Measurements from ENCODE around the gene METTL6. TPM values are rescaled to one million over a fixed set of nuclear protein-coding genes. Genes with fewer than 3 reads are reported as not detected.

The METTL6 gene
- total RNA-seq, 1 experiment from 2014 or later = 25.6 TPM

GRCh38 chr3:15372918-15373317 is 54.4 kb downstream of the METTL6 start:
- Histone ChIP-seq H2BK5ac (ENCODE audit: insufficient read length, low read length) (no peak overlapping the region), H3K23me2 (ENCODE audit: insufficient read length, low read depth, low read length, poor library complexity, severe bottlenecking) (no peaks in the 10 kb centered on the region), H4K5ac (ENCODE audit: insufficient read length, low read depth, low read length) (no peak overlapping the region), H4K20me1 (ENCODE audit: control insufficient read depth, insufficient read depth, insufficient read length) (no peaks in the 10 kb centered on the region), H3K79me2 (ENCODE audit: insufficient read depth, low read length) (no peaks in the 10 kb centered on the region), H4K91ac (ENCODE audit: insufficient read length, low read depth, low read length) (no peak overlapping the region), H3K9me3 (ENCODE audit: control insufficient read depth, low read depth, low read length) (no peaks in the 10 kb centered on the region), H2BK120ac (ENCODE audit: low read depth, low read length, poor library complexity, severe bottlenecking) (no peak overlapping the region), H3K4ac (ENCODE audit: low read depth, low read length) (no peak overlapping the region), H3K56ac (ENCODE audit: insufficient read length, low read depth, low read length) (no peak overlapping the region), H3K4me1 (ENCODE audit: insufficient read depth, low read length) (no peaks in the 10 kb centered on the region), H2BK20ac (ENCODE audit: low read depth, low read length, poor library complexity, severe bottlenecking) (no peak overlapping the region), H3K4me2 (ENCODE audit: insufficient read depth, insufficient read length, low read length) (no peak overlapping the region), H3T11ph (ENCODE audit: low read length) (no peak overlapping the region), H3K27me3 (ENCODE audit: insufficient read depth, low read length) (no peaks in the 10 kb centered on the region), H3K9ac (ENCODE audit: extremely low read depth, insufficient read length, low read length) (no peak overlapping the region), H2BK15ac (ENCODE audit: low read depth, low read length) (no peak overlapping the region), H3K23ac (ENCODE audit: insufficient read length, low read depth, low read length) (no peak overlapping the region), H3K27ac (ENCODE audit: insufficient read length, low read depth, low read length) (no peak overlapping the region), H2AK5ac (ENCODE audit: insufficient read length, low read length) (no peak overlapping the region), H2AFZ (ENCODE audit: low read length) (no peak overlapping the region), H3K18ac (ENCODE audit: insufficient read length, low read depth, low read length) (no peak overlapping the region), H3K79me1 (ENCODE audit: insufficient read depth, low read depth, low read length, poor library complexity, severe bottlenecking) (no peaks in the 10 kb centered on the region), H2BK12ac (ENCODE audit: insufficient read length, low read depth, low read length) (no peak overlapping the region), H3K14ac (ENCODE audit: insufficient read depth, low read length) (no peak overlapping the region), H4K8ac (replicated peaks; ENCODE audit: insufficient read length, low read depth, low read length) (no peak overlapping the region)
- Mint-ChIP-seq H3K36me3 (ENCODE audit: insufficient read depth in 1 of 3, low read depth in 3 of 3) (no peaks in the 10 kb centered on the region; a peak in 1 of 7 replicates), H3K4me1 (peaks cover 3 to 8% of the 10 kb centered on the region in 2 experiments; a peak in 3 of 4 replicates), H3K9me3 (no peaks in the 10 kb centered on the region), H3K27ac (no peak overlapping the region), H3K27me3 (ENCODE audit: low read depth) (no peaks in the 10 kb centered on the region), H3K4me3 (no peak overlapping the region)
- WGBS (ENCODE audit: extremely low coverage, insufficient read length, low lambda C conversion rate) = no CpG with 5 or more reads among the region's 4 CpGs
- no peak for DNase-seq
- TF ChIP-seq CTCF (conservative IDR thresholded peaks at IDR 0.05) = no peak
